Erythroblast (primary cell): ENCODE data around the gene LMAN2L.

Experiments
- DNase-seq, 2 experiments: peaks; one replicate each; lab custom pipeline; 2025; lab: John Stamatoyannopoulos, UW
- GATA1 ChIP-seq: IDR thresholded peaks from 2 replicates; pipeline ENCODE4 v1.6.1; 2011; ENCODE audit warnings: low read depth, mild to moderate bottlenecking, control low read depth, low read length, moderate library complexity
- POLR2A ChIP-seq: IDR thresholded peaks from 2 replicates; pipeline ENCODE4 v1.6.1; 2011; ENCODE audit warnings: mild to moderate bottlenecking, low read length

LMAN2L gene

DNA sequence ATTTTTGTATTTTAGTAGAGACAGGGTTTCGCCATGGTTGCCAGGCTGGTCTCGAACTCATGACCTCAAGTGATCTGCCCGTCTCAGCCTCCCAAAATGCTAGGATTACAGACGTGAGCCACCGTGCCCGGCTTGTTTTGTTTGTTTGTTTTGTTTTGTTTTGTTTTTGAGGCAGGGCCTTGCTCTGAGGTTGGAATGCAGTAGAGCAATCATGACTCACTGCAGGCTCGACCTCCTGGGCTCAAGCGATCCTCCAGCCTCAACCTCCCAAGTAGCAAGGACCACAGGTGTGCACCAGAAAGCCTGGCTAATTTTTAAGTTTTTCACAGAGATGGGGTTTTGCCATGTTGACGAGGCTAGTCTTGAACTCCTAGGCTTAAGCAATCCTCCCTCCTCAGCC lies 11.9 kb upstream of the LMAN2L start:
- TF ChIP-seq POLR2A (no peak), GATA1 (no peak)
- DNase-seq: no peak

DNA sequence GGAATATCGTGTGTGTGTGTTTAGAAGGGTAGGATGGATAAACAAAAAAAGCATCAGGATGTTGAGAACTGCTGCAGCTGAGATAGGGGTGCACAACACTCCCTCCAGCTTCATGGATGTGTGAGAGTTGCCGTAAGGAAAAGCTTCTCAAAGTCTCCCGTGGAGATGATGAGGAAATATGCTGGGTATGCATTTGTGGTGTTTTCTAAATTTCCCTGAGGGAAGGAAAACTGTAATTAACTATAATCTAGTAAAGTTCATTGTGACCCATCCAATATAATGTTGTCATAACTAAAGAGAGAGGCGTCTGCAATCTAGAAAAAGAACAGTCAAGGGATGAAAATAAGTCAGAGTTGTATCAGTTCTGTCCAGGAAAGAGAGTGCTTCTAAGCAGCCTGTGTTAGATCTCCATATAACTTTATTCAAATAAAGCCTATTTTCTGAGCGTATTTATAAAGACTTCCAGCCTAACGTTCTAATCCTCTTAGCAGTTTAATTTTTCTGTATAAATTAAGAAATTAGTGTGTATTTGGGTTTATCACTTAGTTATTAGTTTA lies 7.3 kb upstream of the LMAN2L start:
- TF ChIP-seq POLR2A: no peak
- no peak for TF ChIP-seq GATA1

DNA sequence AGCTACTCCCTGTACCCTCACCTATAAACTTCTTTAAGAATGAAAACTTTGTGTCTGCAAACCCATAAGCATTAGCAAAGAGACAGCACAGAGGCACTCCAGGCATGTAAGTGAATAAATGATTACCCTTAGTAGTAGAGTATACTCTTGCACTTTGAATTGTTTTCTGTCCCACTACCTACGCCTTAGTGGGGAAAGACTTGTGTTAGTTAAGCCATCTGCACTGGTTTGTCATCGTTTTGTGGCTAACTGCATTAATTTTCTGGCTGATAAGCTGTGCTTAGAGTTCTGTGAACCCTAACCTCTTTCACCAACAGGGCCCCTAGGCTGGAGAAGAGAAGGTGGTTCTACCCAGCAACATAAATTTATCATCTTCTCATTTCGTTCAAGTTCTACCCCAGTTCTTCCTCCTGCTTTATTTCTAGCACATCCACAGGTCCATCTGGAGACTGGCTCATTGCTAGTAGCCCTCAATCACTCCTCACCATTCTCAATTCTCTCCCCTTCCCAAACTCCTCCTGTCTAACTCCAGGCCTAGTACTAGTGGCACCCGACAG lies 710 bp downstream of the LMAN2L start:
- peak; percentile 41 to 44 for DNase-seq
- TF ChIP-seq POLR2A: no peak
- TF ChIP-seq GATA1: no peak

More for the DNA sequence above, 7.3 kb upstream of the LMAN2L start:
- no peak for DNase-seq

DNA sequence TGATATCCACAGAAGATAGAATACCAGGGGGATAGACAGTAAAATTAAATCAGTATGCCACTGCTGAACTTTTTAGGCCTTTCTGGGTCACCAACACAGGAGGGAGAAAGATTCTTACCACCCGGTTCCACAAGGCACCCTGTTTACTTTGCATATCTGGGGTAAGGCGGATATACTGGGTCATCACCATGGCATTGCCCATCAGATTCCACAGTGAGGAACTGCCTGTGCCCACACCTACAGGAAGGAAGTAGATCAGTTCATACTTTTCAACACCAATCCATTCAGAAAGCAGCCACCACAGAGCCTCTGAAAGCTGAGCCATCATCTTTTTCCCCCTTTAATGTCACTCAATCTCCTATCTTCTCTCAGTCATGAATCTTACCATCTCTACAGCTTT lies 2.0 kb downstream of the LMAN2L start:
- TF ChIP-seq GATA1 (no peak), POLR2A (no peak)
- no peak for DNase-seq

DNA sequence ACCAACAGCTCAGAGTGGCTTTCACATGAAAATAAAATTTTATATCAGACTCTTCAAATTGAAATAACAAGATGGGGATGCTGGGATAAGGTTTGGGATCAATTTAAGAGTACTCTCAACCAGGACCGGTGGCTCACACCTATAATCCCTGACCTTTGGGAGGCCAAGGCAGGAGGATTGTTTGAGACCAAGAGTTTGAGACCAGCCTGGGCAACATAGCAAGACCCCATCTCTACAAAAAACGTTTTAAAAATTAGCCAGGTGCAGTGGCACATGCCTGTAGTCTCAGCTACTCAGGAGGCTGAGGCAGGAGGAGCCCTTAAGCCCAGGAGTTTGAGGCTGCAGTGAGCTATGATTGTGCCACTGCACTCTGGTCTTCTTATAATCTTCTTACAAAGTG lies 2.6 kb downstream of the LMAN2L start:
- no peak for TF ChIP-seq POLR2A
- TF ChIP-seq GATA1: no peak
- no peak for DNase-seq

DNA sequence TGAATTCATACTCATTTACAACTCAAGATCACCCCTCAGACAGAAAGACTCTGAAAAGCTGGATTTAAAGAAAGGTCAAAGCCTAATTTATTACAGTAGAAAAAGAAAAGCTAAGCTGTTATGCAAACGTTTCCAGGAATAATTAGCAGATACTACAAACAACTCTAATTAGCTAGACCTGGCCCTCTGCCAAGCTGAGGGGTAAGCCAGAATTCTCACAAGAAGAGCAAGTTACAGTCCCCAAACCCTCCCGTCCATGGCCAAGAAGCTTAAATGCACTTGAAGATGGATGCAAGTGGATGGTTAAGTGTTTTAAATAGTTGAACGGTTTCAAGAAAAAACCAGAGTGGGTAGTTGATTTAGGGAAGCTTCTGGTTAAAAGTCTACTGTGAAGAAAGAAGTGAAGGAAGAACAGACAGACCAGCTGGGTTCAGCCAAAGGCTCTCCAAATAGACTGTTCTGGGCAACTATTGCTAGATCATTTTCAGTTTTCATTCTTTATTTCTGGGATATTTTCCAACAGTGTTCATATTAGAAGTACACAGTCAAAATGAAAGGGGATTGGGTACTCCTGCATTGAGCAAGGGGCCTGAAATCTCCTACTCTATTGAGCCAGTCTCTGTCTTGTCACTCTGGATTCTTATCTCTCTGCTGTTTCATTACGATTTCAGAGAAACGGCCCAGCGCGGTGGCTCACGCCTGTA lies 4.8 kb downstream of the LMAN2L start:
- DNase-seq: peak in 1 of 2 experiments; percentile 22
- TF ChIP-seq POLR2A (no peak), GATA1 (no peak)

DNA sequence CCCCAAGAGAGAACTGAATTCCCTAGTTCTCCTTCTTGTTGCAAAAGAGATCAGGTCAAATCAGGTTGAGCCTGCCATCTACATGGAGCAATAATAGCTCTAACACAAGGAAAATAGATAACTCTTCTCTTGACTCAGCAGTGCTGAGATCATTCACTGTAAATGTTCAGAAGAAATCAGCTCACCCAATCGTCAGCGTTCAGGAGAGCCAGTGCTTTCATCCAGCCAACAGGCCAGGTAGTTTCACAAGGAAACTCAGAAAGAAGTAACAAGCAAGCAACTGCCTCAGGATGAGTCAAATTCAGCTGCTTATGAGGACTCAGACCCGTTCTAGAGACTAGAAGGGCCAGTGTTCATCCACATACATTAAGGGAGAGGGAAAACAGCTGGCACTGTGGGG lies 5.9 kb downstream of the LMAN2L start:
- no peak for TF ChIP-seq POLR2A
- no peak for DNase-seq

DNA sequence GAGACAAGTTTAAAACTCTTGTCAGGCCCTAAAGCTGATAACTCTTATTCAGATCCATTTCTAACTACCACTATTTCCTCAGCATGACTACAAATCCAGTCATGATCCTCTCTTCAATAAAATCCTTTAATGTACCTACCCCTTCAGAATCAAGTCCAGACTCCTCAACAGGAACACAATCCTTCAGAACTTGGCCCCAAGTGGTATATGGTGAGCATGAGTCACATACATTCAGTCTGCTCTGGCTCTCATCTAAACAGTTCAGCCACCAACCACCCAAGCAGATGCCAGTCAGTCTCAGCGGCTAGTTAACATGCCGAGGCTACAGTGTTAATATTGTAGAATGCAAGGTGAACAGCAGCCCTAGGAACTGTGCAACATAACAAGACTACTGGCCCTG lies 9.7 kb downstream of the LMAN2L start:
- DNase-seq: no peak
- TF ChIP-seq GATA1: no peak
- TF ChIP-seq POLR2A: no peak

DNA sequence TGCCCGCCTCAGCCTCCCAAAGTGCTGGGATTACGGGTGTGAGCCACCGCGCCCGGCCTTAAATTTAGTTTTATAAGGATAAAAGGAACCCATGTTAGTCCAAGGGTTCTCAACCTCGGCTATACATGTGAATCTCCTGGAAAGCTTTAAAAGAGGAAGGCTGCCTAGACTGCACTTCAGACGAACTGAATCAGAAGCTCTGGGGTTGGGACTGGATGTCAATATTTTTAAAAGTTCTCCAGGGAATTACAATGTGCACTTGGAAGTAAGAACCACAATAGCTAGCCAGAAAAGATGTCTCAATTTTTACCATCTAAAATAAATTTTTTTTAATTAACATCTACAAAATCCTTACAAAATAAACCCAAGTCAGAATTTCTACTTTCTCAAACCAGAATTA lies 10.1 kb downstream of the LMAN2L start:
- TF ChIP-seq GATA1: no peak
- TF ChIP-seq POLR2A: no peak

DNA sequence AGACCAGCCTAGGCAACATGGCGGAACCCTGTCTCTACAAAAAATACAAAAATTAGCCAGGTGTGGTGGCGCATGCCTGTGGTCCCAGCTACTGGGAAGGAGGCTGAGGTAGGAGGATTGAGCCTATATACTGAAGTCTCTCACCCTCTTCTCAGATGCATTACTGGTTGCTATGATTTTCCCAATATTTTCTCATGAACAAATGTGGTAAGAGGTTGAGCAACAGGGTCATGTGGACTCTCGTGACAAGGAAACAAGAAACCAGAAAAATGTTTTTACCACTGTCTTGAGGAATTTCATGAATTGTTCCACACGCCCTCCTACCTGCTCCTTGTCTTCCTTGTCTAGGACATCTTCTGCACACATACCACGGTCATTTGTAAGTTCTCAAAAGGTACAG lies 12.4 kb downstream of the LMAN2L start:
- TF ChIP-seq POLR2A (no peak), GATA1 (no peak)
- DNase-seq: no peak

More for the DNA sequence above, 10.1 kb downstream of the LMAN2L start:
- DNase-seq: no peak

DNA sequence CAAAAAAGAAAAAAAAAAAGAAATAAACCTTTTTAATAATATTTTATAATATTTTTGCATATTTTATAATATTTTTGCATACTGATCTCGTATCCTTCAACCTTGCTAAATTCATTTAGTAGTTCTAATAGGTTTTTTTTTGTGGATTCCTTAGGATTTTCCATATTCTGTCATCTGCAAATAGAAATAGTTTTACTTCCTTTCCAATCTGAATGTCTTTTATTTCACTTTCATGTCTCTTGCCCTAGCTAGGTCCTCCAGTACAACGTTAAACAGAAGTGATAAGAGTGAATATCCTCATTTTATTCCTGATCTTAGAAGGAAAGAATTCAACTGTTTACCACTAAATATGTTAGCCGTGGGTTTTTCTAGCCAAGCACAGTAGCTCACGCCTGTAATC lies 13.7 kb downstream of the LMAN2L start:
- no peak for DNase-seq
- TF ChIP-seq POLR2A (no peak), GATA1 (no peak)

DNA sequence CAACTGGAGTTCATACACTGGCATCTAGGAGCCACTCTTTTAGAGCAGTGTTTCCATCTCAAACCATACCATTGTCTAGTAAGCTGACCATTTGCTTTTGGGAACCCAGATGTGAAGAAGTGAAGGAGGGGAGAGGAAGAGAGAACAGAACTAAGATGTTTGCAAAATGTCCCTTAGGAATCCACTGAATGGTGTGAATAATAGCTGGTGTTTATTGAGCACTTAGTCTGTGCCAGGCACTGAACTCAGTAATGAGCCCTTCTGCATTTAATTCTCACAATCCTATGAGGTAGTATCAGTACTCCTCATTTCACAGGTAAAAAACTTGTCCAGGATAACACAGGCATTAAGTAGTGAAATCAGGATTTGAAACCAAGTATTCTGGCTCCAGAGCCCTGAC lies 23.5 kb downstream of the LMAN2L start:
- DNase-seq: no peak
- TF ChIP-seq GATA1 (no peak), POLR2A (no peak)

DNA sequence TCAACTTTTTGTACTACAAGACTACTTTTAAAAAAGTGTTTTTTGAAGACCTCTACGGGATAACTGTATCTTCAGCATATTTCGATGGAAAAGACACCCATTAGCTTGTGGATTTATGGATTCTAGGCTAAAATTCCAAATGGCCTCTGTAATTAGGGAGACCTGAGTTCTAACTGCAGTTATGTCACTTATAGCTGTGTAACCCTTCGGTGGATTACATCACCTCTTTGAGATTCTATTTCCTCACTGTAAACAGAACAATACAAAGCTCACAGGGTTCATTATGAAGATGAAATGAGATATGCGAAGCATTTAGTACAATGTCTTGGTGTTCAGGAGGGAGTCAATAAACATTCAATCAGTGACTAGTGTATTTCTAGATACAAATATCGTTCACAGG lies 24.2 kb downstream of the LMAN2L start:
- TF ChIP-seq GATA1: no peak
- TF ChIP-seq POLR2A: no peak
- DNase-seq: no peak

DNA sequence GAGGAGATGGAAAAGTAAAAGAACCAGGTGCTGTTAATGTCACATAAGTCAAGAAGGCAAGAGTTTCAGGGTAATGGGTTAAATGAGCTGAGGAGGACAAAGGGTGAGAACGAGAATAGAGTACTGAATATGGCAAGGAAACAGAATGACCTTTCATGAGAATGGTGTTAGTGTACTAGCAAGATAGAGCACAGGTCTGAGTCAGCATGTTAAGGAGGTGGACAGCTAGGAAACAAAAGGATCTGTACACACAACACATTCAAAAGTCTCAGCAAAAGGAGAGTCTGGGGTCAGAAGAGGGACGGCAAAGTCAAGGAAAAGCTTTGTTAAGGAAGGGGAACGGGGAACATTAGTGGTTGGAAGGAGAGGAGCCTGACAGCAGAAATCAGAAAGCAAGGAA lies 28.9 kb downstream of the LMAN2L start:
- no peak for TF ChIP-seq GATA1
- no peak for TF ChIP-seq POLR2A
- DNase-seq: no peak

DNA sequence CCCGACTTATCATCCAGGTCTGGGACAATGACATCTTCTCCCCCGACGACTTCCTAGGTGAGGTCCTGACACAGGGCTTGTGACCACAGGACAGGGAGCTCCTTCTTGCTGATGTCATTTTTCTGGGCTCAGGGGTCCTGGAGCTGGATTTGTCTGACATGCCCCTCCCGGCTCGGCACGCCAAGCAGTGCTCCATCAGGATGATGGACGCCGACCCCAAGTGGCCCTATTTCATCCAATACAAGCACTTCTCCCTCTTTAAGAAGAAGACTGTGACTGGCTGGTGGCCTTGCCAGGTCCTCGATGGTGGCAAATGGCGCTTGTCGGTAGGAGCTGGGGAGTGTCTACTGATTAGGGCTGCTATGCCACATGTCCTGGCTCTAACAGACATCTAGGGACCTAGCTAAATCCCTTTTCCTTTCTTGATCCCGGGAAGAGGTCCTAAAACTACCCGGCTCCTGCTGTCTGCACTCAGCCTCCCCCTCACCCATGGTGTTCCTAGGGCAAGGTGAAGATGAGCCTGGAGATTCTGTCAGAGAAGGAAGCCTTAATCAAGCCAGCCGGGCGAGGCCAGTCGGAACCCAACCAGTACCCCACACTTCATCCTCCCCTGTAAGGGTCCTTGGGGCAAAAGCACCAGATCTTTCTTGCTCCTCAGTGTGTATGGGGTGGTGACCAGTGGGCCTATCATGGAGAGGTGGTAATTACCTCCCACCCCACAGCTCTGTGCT lies 36.7 kb downstream of the LMAN2L start:
- no peak for DNase-seq
- no peak for TF ChIP-seq POLR2A
- no peak for TF ChIP-seq GATA1
